Fibroblast of lung (primary cell): Measurements from ENCODE around the gene ACTMAP. TPM values are rescaled to one million over a fixed set of nuclear protein-coding genes. Genes with fewer than 3 reads are reported as not detected.

Source experiments
- DNase-seq, 2 donors: peaks; one replicate each; pipeline versions ENCODE4 v3.0.0 to v3.0.0-alpha.2; 2010; ENCODE audit warnings: low read depth in 2 of 2
- H2AFZ ChIP-seq: 2 replicates; pipeline ENCODE4 v1.5.1; 2012; ENCODE audit warnings: low read length, control low read depth, inconsistent platforms
- H3K27ac ChIP-seq: 2 replicates; pipeline ENCODE4 v1.5.1; 2011; ENCODE audit warnings: low read length, control low read depth; ENCODE audit not compliant: insufficient read depth
- H3K27me3 ChIP-seq: 2 replicates; pipeline ENCODE4 v1.5.1; 2011; ENCODE audit warnings: mild to moderate bottlenecking, low read length; ENCODE audit not compliant: control insufficient read depth, insufficient read depth
- H3K36me3 ChIP-seq: 2 replicates; pipeline ENCODE4 v1.5.1; 2011; ENCODE audit warnings: low read length; ENCODE audit not compliant: control insufficient read depth, insufficient read depth
- H3K4me1 ChIP-seq: 2 replicates; pipeline ENCODE4 v1.5.1; 2011; ENCODE audit warnings: low read length; ENCODE audit not compliant: control insufficient read depth, insufficient read depth; ENCODE audit errors: extremely low read depth
- H3K4me2 ChIP-seq: 2 replicates; pipeline ENCODE4 v1.5.1; 2011; ENCODE audit warnings: low read length, control low read depth; ENCODE audit not compliant: insufficient read depth; ENCODE audit errors: extremely low read depth
- H3K4me3 ChIP-seq, 4 experiments: fragments of 200-600 bp in 1 of 4; sonication (generic) in 1 of 4; replicated peaks in 1 of 4; 2 replicates each; pipeline ENCODE4 v1.5.1; 2011 to 2016; ENCODE audit warnings: low read length in 4 of 4, low read depth in 3 of 4, mild to moderate bottlenecking in 3 of 4, control low read depth in 2 of 4, inconsistent platforms in 1 of 4, mixed read lengths in 1 of 4; ENCODE audit not compliant: insufficient read depth in 1 of 4; ENCODE audit errors: control extremely low read depth in 1 of 4
- H3K79me2 ChIP-seq: 2 replicates; pipeline ENCODE4 v1.5.1; 2012; ENCODE audit warnings: mild to moderate bottlenecking, low read length, inconsistent platforms; ENCODE audit not compliant: control insufficient read depth, insufficient read depth
- H3K9ac ChIP-seq: 2 replicates; pipeline ENCODE4 v1.5.1; 2011; ENCODE audit warnings: mild to moderate bottlenecking, low read length, control low read depth; ENCODE audit not compliant: insufficient read depth
- H3K9me3 ChIP-seq: 2 replicates; pipeline ENCODE4 v1.5.1; 2012; ENCODE audit warnings: low read depth, low read length; ENCODE audit not compliant: control insufficient read depth, insufficient read depth
- H4K20me1 ChIP-seq: 2 replicates; pipeline ENCODE4 v1.5.1; 2011; ENCODE audit warnings: low read length; ENCODE audit not compliant: control insufficient read depth, insufficient read depth; ENCODE audit errors: extremely low read depth
- EZH2 ChIP-seq: IDR thresholded peaks from 2 replicates; pipeline ENCODE4 v1.5.1; 2012; ENCODE audit warnings: low read length, control low read depth, mild to moderate bottlenecking; ENCODE audit errors: missing control alignments
- polyA plus RNA-seq, 2 donors: library from polyadenylated mRNA; depleted of rRNA in 1 of 2; stranded (reverse) in 1 of 2; unstranded in 1 of 2; fragments of >200 nt; gene quantifications; 2 replicates each; pipeline ENCODE4 v1.2.1, GENCODE V29; 2011 to 2012; ENCODE audit warnings: missing spikeins in 1 of 2
- total RNA-seq: library from RNA; depleted of rRNA; stranded (reverse); fragments of >200 nt; gene quantifications from 2 replicates; pipeline ENCODE4 v1.2.1, GENCODE V29; 2014
- TF ChIP-seq, protein P1 (sequence below), 2 donors: IDR thresholded peaks in 1 of 2; conservative IDR thresholded peaks in 1 of 2; 1 replicate in 1 of 2; 2 replicates in 1 of 2; pipeline ENCODE4 v1.5.1; 2011 to 2012; ENCODE audit warnings: low read length in 2 of 2, control low read depth in 1 of 2, inconsistent platforms in 1 of 2, low read depth in 1 of 2, mild to moderate bottlenecking in 1 of 2

Gene ACTMAP
- total and polyA plus RNA-seq, 2 donors (not counting 1 experiment from before 2014, with no cell fraction given): 1.8 to 2.2 TPM

DNA sequence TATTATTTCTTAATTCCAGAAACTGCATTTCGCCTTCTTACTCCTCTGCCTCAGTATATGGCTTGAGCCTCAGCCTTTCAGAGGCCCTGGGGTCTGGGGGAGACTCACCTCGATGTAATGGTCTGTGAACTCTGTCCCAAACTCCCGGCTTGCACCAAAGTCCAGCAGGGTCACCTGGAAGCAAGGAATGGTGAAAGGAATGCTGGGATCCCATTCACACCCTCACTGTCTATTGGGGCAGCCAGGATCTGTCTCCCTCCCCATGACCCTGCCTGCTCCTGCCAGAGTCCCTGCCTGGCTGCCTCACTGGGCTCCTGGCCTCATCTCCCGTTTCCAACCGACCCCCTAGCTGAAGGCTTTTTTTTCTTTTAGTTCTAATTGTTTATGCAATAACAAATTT lies 54.4 kb downstream of the ACTMAP start:
- Histone ChIP-seq H3K36me3 (peaks cover 12% of the 10 kb centered on the region), H3K79me2 (no peaks in the 10 kb centered on the region), H3K27me3 (no peaks in the 10 kb centered on the region), H2AFZ (no peak overlapping the region), H3K27ac (no peak overlapping the region), H3K4me3 (no peak overlapping the region), H3K9me3 (no peaks in the 10 kb centered on the region), H3K4me2 (no peak overlapping the region), H3K4me1 (peaks cover 8% of the 10 kb centered on the region), H4K20me1 (no peaks in the 10 kb centered on the region), H3K9ac (no peak overlapping the region)
- DNase-seq: no peak
- TF ChIP-seq EZH2: no peak
- TF ChIP-seq, protein P1, sequence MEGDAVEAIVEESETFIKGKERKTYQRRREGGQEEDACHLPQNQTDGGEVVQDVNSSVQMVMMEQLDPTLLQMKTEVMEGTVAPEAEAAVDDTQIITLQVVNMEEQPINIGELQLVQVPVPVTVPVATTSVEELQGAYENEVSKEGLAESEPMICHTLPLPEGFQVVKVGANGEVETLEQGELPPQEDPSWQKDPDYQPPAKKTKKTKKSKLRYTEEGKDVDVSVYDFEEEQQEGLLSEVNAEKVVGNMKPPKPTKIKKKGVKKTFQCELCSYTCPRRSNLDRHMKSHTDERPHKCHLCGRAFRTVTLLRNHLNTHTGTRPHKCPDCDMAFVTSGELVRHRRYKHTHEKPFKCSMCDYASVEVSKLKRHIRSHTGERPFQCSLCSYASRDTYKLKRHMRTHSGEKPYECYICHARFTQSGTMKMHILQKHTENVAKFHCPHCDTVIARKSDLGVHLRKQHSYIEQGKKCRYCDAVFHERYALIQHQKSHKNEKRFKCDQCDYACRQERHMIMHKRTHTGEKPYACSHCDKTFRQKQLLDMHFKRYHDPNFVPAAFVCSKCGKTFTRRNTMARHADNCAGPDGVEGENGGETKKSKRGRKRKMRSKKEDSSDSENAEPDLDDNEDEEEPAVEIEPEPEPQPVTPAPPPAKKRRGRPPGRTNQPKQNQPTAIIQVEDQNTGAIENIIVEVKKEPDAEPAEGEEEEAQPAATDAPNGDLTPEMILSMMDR (conservative IDR thresholded peaks at IDR 0.05 in 1 of 2, IDR thresholded peaks at IDR 0.05 in 1 of 2; ENCODE audit: low read depth in 1 of 2, low read length in 2 of 2): no peak

DNA sequence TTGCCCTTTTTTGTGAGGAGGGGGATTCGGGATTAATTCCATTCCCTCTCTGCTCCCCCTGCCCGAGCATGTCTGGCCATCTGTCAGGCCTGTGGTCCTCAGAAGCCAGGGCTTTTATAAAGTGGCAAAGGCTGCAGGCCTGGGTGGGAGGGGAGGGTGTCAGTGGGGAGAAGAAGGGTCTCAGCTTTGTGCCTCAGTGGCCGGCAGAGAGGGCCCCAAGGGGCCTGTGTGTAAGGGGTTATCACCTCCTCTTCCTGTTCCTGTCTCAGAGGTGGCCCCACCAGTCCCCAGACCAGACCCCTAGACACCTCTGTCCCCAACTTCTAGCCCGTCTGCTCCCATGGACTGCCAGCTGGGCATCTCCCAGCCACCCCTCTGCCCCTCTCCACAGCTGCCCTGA lies 56.4 kb downstream of the ACTMAP start:
- no peak for TF ChIP-seq EZH2
- TF ChIP-seq, protein P1 (conservative IDR thresholded peaks at IDR 0.05 in 1 of 2, IDR thresholded peaks at IDR 0.05 in 1 of 2; ENCODE audit: low read depth in 1 of 2, low read length in 2 of 2): no peak
- no peaks in the 10 kb centered on the region for H3K9me3 ChIP-seq
- H3K27ac ChIP-seq: no peak overlapping the region
- H4K20me1 ChIP-seq: no peaks in the 10 kb centered on the region
- H3K79me2 ChIP-seq: peaks cover 14% of the 10 kb centered on the region
- H3K27me3 ChIP-seq: no peaks in the 10 kb centered on the region
- H3K4me1 ChIP-seq: peaks cover 12% of the 10 kb centered on the region
- no peak overlapping the region for H3K4me3 ChIP-seq
- H2AFZ ChIP-seq: no peak overlapping the region
- DNase-seq: no peak
- H3K36me3 ChIP-seq: peaks cover 12% of the 10 kb centered on the region
- H3K4me2 ChIP-seq: no peak overlapping the region
- H3K9ac ChIP-seq: no peak overlapping the region

DNA sequence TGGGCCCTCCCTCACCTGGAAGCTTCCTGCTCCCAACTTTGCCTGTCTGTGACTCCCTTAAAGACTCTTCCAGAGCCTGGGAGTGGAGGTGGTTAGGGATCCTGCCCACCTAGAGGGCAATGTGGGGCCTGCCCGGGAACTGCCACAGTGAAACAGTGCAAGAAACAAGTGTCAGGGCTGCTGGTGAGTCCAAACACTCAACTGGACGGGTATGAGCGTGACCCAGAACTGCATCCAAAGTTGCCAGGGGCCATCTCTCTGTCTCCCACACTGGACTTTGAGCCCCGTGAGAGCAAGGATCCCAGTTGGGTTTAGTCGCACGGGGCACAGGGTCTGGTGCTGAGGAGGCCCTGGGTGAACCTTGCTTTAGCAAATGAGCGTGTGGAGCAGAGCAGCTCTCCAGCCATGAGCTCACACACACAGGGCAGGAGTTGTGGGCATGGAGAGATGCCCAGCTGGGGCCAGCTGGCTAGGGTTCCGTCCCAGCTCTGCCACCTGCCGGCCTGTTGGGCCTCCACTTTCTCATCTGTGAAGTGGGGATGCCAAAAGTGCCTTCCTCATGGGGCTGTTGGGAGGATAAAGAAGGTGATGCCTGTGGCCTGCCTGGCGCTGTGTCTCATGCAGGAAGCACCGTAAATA lies 57.0 kb downstream of the ACTMAP start:
- TF ChIP-seq, protein P1 (conservative IDR thresholded peaks at IDR 0.05 in 1 of 2, IDR thresholded peaks at IDR 0.05 in 1 of 2; ENCODE audit: low read depth in 1 of 2, low read length in 2 of 2): no peak
- TF ChIP-seq EZH2: no peak
- Histone ChIP-seq H3K27ac (no peak overlapping the region), H3K4me3 (no peak overlapping the region), H3K27me3 (no peaks in the 10 kb centered on the region), H3K79me2 (peaks cover 20% of the 10 kb centered on the region), H3K9me3 (no peaks in the 10 kb centered on the region), H3K36me3 (peaks cover 12% of the 10 kb centered on the region), H3K4me1 (peaks cover 16% of the 10 kb centered on the region), H2AFZ (no peak overlapping the region), H3K4me2 (no peak overlapping the region), H3K9ac (no peak overlapping the region), H4K20me1 (no peaks in the 10 kb centered on the region)
- DNase-seq: no peak
